Endothelial cell (in vitro differentiated cells): Measurements from ENCODE around the gene SYNPO2L. TPM values are rescaled to one million over a fixed set of nuclear protein-coding genes. Genes with fewer than 3 reads are reported as not detected.
"Not testable (repeated sequence)": the region's sequence is repeated elsewhere in the genome, so short reads cannot be mapped to it uniquely, and the experiment has no call there.

Experiments used
- DNase-seq: peaks from one replicate; pipeline ENCODE4 v3.0.0; 2021; ENCODE audit warnings: low spot score
- H3K27ac Mint-ChIP-seq: one replicate; pipeline ENCODE4 v1.8.0; 2021; ENCODE audit warnings: mixed read lengths, inconsistent platforms; ENCODE audit not compliant: unreplicated experiment
- H3K27me3 Mint-ChIP-seq: one replicate; pipeline ENCODE4 v1.8.0; 2021; ENCODE audit warnings: mild to moderate bottlenecking, moderate library complexity, mixed read lengths, inconsistent platforms; ENCODE audit not compliant: unreplicated experiment
- H3K36me3 Mint-ChIP-seq: one replicate; pipeline ENCODE4 v1.8.0; 2021; ENCODE audit warnings: mild to moderate bottlenecking, low read depth, mixed read lengths, inconsistent platforms; ENCODE audit not compliant: unreplicated experiment
- H3K4me1 Mint-ChIP-seq: one replicate; pipeline ENCODE4 v1.8.0; 2021; ENCODE audit warnings: mild to moderate bottlenecking, mixed read lengths, inconsistent platforms; ENCODE audit not compliant: unreplicated experiment
- H3K4me3 Mint-ChIP-seq: one replicate; pipeline ENCODE4 v1.8.0; 2021; ENCODE audit warnings: mild to moderate bottlenecking, mixed read lengths, inconsistent platforms; ENCODE audit not compliant: unreplicated experiment
- H3K9me3 Mint-ChIP-seq: one replicate; pipeline ENCODE4 v1.8.0; 2021; ENCODE audit warnings: mixed read lengths, inconsistent platforms; ENCODE audit not compliant: unreplicated experiment
- CTCF ChIP-seq: fragments of 200-600 bp; sonication (generic); IDR thresholded peaks from one replicate; pipeline ENCODE4 v1.5.0; 2021; ENCODE audit warnings: antibody characterized with exemption; ENCODE audit not compliant: unreplicated experiment
- total RNA-seq: library from RNA; stranded (reverse); fragmentation: NEBNext Ultra II Directional; extraction: Animal tissue kit (Norgen Biotek cat#: 25700); gene quantifications from one replicate; pipeline ENCODE4 v1.2.1, GENCODE V29; 2021; ENCODE audit not compliant: unreplicated experiment

The SYNPO2L gene
- total RNA-seq, 1 donor from 2014 or later = 0.13 TPM

GRCh38 chr10:73625884-73626752 is 29.7 kb downstream of the SYNPO2L start:
- Mint-ChIP-seq H3K4me3 (peak overlapping the region; percentile 99), H3K27me3 (peaks cover 9% of the 10 kb centered on the region), H3K9me3 (no peaks in the 10 kb centered on the region), H3K36me3 (no peaks in the 10 kb centered on the region), H3K27ac (peak overlapping the region; percentile 98), H3K4me1 (peaks cover 8% of the 10 kb centered on the region)
- peak; percentile 86 for DNase-seq
- TF ChIP-seq CTCF = no peak

DNA sequence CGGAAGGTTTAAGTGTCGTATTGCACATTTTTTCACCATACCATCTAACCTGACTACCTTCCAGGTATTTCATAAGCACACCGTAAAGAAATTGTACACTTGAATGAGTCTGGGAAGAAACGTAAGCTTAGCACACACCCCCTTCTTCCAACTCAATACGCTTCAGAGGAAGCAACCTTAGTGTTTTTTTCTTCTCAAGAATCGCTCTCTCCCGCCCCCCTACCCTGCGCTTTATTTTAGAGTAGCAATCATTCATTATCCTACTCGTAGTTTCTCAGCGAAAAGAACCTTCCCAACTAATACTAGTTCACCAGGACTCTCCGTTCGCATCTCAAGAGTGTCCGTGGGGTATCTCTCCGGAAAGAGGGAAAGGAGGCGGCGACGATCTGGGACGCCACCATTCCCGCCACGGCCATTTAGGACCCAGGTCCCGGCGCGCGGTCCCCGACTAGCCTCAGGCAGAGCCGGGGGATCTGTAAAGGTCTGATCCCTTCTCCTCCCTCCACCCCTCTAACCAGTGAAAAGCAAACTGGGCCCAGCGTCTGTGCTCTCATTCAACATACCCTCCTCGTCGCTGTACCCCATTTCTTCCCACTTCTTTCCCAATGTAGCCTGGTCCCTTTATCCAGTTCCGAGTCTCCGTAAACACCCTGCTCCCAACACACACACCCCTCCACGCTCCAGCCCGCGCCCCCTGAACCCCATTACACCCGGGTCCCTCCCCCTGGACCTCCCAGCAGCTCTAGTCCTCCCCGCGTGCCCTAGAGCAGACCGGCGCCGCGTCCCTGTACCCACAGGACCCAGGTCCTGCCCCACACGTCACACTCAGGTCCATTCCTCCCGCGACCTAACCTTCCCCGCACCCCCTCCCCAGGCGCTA is 30.6 kb downstream of the SYNPO2L start:
- peak overlapping the region; percentile 99 for H3K4me3 Mint-ChIP-seq
- H3K27me3 Mint-ChIP-seq = peaks cover 9% of the 10 kb centered on the region
- H3K36me3 Mint-ChIP-seq = no peaks in the 10 kb centered on the region
- H3K27ac Mint-ChIP-seq = peak overlapping the region; percentile 91
- TF ChIP-seq CTCF = no peak
- H3K4me1 Mint-ChIP-seq = peaks cover 8% of the 10 kb centered on the region
- no peaks in the 10 kb centered on the region for H3K9me3 Mint-ChIP-seq
- DNase-seq = peak; percentile 20

- no peak for TF ChIP-seq CTCF
- Mint-ChIP-seq H3K4me1 (peaks cover 8% of the 10 kb centered on the region), H3K4me3 (no peak overlapping the region), H3K27ac (no peak overlapping the region), H3K36me3 (no peaks in the 10 kb centered on the region), H3K9me3 (no peaks in the 10 kb centered on the region), H3K27me3 (peaks cover 10% of the 10 kb centered on the region)
- DNase-seq = no peak
Measured at GRCh38 chr10:73623056-73623455, 32.8 kb downstream of the SYNPO2L start.

DNA sequence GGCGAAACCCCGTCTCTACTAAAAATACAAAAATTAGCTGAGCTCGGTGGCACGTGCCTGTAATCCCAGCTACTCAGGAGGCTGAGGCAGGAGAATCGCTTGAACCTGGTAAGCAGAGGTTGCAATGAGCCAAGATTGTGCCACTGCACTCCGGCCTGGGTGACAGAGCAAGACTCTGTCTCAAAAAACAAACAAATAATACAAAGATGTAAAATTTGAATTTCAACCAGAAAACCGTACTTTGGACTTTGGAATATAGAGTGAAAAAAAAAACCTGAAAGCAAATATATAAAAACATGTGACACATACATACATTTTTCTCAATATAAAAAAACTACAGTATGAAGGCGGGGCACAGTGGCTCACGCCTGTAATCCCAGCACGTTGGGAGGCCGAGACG is 34.9 kb downstream of the SYNPO2L start:
- not testable (repeated sequence) for H3K27ac Mint-ChIP-seq, H3K9me3 Mint-ChIP-seq, H3K4me3 Mint-ChIP-seq, DNase-seq, H3K4me1 Mint-ChIP-seq, H3K27me3 Mint-ChIP-seq, H3K36me3 Mint-ChIP-seq

- not testable (repeated sequence) for H3K4me1 Mint-ChIP-seq, DNase-seq, H3K4me3 Mint-ChIP-seq, H3K27ac Mint-ChIP-seq, H3K27me3 Mint-ChIP-seq, H3K9me3 Mint-ChIP-seq, H3K36me3 Mint-ChIP-seq
Measured at GRCh38 chr10:73617143-73617542, 38.7 kb downstream of the SYNPO2L start.
